Neural crest cell (in vitro differentiated cells): ENCODE results near the gene CERCAM. TPM values are rescaled to one million over a fixed set of nuclear protein-coding genes. Genes with fewer than 3 reads are reported as not detected.
"Not testable (repeated sequence)": the region's sequence is repeated elsewhere in the genome, so short reads cannot be mapped to it uniquely, and the experiment has no call there.

Experiments used
- DNase-seq: peaks from one replicate; pipeline ENCODE4 v3.0.0; 2021; ENCODE audit warnings: low read depth, mixed read lengths, low spot score
- H3K27ac Mint-ChIP-seq: one replicate; pipeline ENCODE4 v1.8.0; 2021; ENCODE audit warnings: mild to moderate bottlenecking, mixed read lengths; ENCODE audit not compliant: unreplicated experiment
- H3K27me3 Mint-ChIP-seq: 2 replicates; pipeline ENCODE4 v1.8.0; 2021; ENCODE audit warnings: low read depth, mild to moderate bottlenecking, mixed read lengths
- H3K36me3 Mint-ChIP-seq: 2 replicates; pipeline ENCODE4 v1.8.0; 2021; ENCODE audit warnings: low read depth, mild to moderate bottlenecking, mixed read lengths
- H3K4me1 Mint-ChIP-seq: 2 replicates; pipeline ENCODE4 v1.8.0; 2021; ENCODE audit warnings: mixed read lengths
- H3K4me3 Mint-ChIP-seq: one replicate; pipeline ENCODE4 v1.8.0; 2021; ENCODE audit warnings: mild to moderate bottlenecking, mixed read lengths
- H3K9me3 Mint-ChIP-seq: 2 replicates; pipeline ENCODE4 v1.8.0; 2021; ENCODE audit warnings: mixed read lengths
- total RNA-seq: library from RNA; stranded (reverse); gene quantifications from 2 replicates; pipeline ENCODE4 v1.2.1, GENCODE V29; 2021
- TF ChIP-seq, protein P1 (sequence below): fragments of 200-600 bp; sonication (generic); conservative IDR thresholded peaks from 2 replicates; pipeline ENCODE4 v1.5.0; 2021; ENCODE audit warnings: antibody characterized with exemption, mild to moderate bottlenecking

CERCAM gene
- total RNA-seq, 1 donor from 2014 or later, result 56.4 TPM

DNA sequence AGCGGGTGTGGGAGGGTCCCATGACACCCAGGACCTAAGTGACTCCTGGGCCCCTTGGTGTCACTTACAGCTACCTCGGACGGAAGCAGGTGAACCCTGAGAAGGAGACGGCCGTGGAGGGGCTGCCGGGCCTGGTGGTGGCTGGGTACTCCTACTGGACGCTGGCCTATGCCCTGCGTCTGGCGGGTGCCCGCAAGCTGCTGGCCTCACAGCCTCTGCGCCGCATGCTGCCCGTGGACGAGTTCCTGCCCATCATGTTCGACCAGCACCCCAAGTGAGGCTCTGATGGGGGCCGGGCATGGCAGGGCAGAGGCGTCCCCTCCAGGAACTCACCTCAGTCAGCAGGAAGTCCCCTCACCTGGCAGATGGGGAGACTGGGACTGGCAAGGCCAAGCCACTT, 13.7 kb downstream of the CERCAM start:
- H3K36me3 Mint-ChIP-seq, result peaks cover 3% of the 10 kb centered on the region
- peaks cover 2% of the 10 kb centered on the region for H3K4me1 Mint-ChIP-seq
- no peak for DNase-seq
- H3K27ac Mint-ChIP-seq, result no peak overlapping the region
- TF ChIP-seq, protein P1, sequence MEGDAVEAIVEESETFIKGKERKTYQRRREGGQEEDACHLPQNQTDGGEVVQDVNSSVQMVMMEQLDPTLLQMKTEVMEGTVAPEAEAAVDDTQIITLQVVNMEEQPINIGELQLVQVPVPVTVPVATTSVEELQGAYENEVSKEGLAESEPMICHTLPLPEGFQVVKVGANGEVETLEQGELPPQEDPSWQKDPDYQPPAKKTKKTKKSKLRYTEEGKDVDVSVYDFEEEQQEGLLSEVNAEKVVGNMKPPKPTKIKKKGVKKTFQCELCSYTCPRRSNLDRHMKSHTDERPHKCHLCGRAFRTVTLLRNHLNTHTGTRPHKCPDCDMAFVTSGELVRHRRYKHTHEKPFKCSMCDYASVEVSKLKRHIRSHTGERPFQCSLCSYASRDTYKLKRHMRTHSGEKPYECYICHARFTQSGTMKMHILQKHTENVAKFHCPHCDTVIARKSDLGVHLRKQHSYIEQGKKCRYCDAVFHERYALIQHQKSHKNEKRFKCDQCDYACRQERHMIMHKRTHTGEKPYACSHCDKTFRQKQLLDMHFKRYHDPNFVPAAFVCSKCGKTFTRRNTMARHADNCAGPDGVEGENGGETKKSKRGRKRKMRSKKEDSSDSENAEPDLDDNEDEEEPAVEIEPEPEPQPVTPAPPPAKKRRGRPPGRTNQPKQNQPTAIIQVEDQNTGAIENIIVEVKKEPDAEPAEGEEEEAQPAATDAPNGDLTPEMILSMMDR, result no peak
- no peaks in the 10 kb centered on the region for H3K27me3 Mint-ChIP-seq
- no peaks in the 10 kb centered on the region for H3K9me3 Mint-ChIP-seq
- H3K4me3 Mint-ChIP-seq, result no peak overlapping the region

DNA sequence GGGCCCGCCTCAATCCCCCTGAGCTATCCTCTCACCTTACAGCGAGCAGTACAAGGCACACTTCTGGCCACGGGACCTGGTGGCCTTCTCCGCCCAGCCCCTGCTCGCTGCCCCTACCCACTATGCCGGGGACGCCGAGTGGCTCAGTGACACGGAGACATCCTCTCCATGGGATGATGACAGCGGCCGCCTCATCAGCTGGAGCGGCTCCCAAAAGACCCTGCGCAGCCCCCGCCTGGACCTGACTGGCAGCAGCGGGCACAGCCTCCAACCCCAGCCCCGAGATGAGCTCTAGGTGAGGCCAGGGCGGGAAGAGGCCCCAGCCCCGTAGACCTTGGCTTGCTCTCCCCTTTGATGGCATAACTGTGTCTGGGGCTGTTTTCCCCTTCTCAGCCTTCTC, 15.0 kb downstream of the CERCAM start:
- no peak for DNase-seq
- Mint-ChIP-seq H3K4me3 (no peak overlapping the region), H3K27ac (no peak overlapping the region), H3K9me3 (no peaks in the 10 kb centered on the region), H3K36me3 (peaks cover 3% of the 10 kb centered on the region), H3K27me3 (no peaks in the 10 kb centered on the region), H3K4me1 (peaks cover 5% of the 10 kb centered on the region)
- TF ChIP-seq, protein P1, result no peak

- TF ChIP-seq, protein P1, result peak; percentile 92
- DNase-seq, result peak; percentile 93
- no peaks in the 10 kb centered on the region for H3K9me3 Mint-ChIP-seq
- H3K4me1 Mint-ChIP-seq, result peaks cover 5% of the 10 kb centered on the region
- H3K27me3 Mint-ChIP-seq, result no peaks in the 10 kb centered on the region
- peaks cover 3% of the 10 kb centered on the region for H3K36me3 Mint-ChIP-seq
- no peak overlapping the region for H3K4me3 Mint-ChIP-seq
- H3K27ac Mint-ChIP-seq, result no peak overlapping the region
Measured at GRCh38 chr9:128438343-128439109, 17.9 kb downstream of the CERCAM start.

- Mint-ChIP-seq H3K4me1 (peaks cover 5% of the 10 kb centered on the region), H3K4me3 (no peak overlapping the region), H3K9me3 (no peaks in the 10 kb centered on the region), H3K27ac (no peak overlapping the region), H3K27me3 (no peaks in the 10 kb centered on the region), H3K36me3 (peaks cover 3% of the 10 kb centered on the region)
- TF ChIP-seq, protein P1, result no peak
- no peak for DNase-seq
Measured at GRCh38 chr9:128439273-128439672, 18.6 kb downstream of the CERCAM start.

- Mint-ChIP-seq H3K4me3 (peak overlapping the region; percentile 19), H3K9me3 (no peaks in the 10 kb centered on the region), H3K27me3 (no peaks in the 10 kb centered on the region), H3K27ac (peak overlapping the region; percentile 9), H3K4me1 (peaks cover 5% of the 10 kb centered on the region), H3K36me3 (peaks cover 3% of the 10 kb centered on the region)
- DNase-seq, result no peak
- TF ChIP-seq, protein P1, result no peak
Measured at GRCh38 chr9:128442150-128442549, 21.5 kb downstream of the CERCAM start.

DNA sequence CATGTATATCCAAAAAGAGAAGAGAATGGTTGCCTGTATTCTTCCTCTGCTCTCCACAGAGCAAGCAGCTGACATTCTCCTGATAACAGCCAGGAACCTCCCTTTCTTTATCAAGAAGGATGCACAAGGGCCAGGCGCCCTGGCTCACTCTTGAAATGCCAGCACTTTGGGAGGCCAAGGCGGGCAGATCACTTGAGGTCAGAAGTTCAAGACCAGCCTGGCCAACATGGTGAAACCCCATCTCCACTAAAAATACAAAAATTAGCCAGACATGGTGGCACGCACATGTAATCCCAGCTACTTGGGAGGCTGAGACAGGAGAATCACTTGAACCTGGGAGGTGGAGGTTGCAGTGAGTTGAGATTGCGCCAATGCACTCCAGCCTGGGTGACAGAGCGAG, 25.8 kb downstream of the CERCAM start:
- not testable (repeated sequence) for H3K9me3 Mint-ChIP-seq, H3K27me3 Mint-ChIP-seq, DNase-seq, H3K27ac Mint-ChIP-seq, H3K4me3 Mint-ChIP-seq, H3K4me1 Mint-ChIP-seq, H3K36me3 Mint-ChIP-seq
